AG08395 (cell line): Measurements from ENCODE around the gene SLIT2.
A peak's percentile ranks its signal among the peaks of the same experiment; 100 is the strongest.

Experiments
- DNase-seq: peaks from one replicate; pipeline ENCODE4 v3.0.0; 2012; ENCODE audit warnings: mixed read lengths, low spot score

SLIT2 gene

GRCh38 chr4:20251796-20252655, at the start of gene SLIT2:
Gene SLIT2 (plus strand): TSS chr4:20251905. CDS start chr4:20253816, 1,911 bp downstream.
- DNase-seq = peak; percentile 94

- DNase-seq = peak; percentile 84
These were observed 48.2 kb upstream of the SLIT2 start for GRCh38 chr4:20203508-20203907.

- DNase-seq = peak; percentile 4
These were observed 34.2 kb upstream of the SLIT2 start for GRCh38 chr4:20217521-20217920.

GRCh38 chr4:20217951-20218350, 33.8 kb upstream of the SLIT2 start:
- no peak for DNase-seq

GRCh38 chr4:20219521-20219920, 32.2 kb upstream of the SLIT2 start:
- no peak for DNase-seq

GRCh38 chr4:20237894-20238537, 13.7 kb upstream of the SLIT2 start:
- no peak for DNase-seq

GRCh38 chr4:20248155-20248558, 3.5 kb upstream of the SLIT2 start:
- peak; percentile 69 for DNase-seq

- peak; percentile 28 for DNase-seq
These were observed 2.4 kb upstream of the SLIT2 start for GRCh38 chr4:20249333-20249732.

GRCh38 chr4:20251031-20251795, 492 bp upstream of the SLIT2 start:
- DNase-seq = no peak

- DNase-seq = peak; percentile 29
These were observed 1.1 kb downstream of the SLIT2 start for GRCh38 chr4:20252656-20253282.

GRCh38 chr4:20253283-20253734, 1.6 kb downstream of the SLIT2 start:
- DNase-seq = no peak

- DNase-seq = peak; percentile 49
These were observed 2.2 kb downstream of the SLIT2 start for GRCh38 chr4:20253735-20254409.

GRCh38 chr4:20254511-20255250, 3.0 kb downstream of the SLIT2 start:
- peak; percentile 28 for DNase-seq

GRCh38 chr4:20255251-20255586, 3.5 kb downstream of the SLIT2 start:
- no peak for DNase-seq

GRCh38 chr4:20255823-20256222, 4.1 kb downstream of the SLIT2 start:
- no peak for DNase-seq

- no peak for DNase-seq
These were observed 4.7 kb downstream of the SLIT2 start for GRCh38 chr4:20256381-20256881.

GRCh38 chr4:20259707-20260106, 8.0 kb downstream of the SLIT2 start:
- no peak for DNase-seq

GRCh38 chr4:20260821-20261220, 9.1 kb downstream of the SLIT2 start:
- no peak for DNase-seq

- no peak for DNase-seq
These were observed 10.5 kb downstream of the SLIT2 start for GRCh38 chr4:20262221-20262620.

GRCh38 chr4:20264688-20265087, 13.0 kb downstream of the SLIT2 start:
- DNase-seq = no peak

GRCh38 chr4:20265726-20266125, 14.0 kb downstream of the SLIT2 start:
- no peak for DNase-seq
